HG02885 (cell line): ENCODE measurements around the gene KIFC3.
"Not testable (repeated sequence)": the region's sequence is repeated elsewhere in the genome, so short reads cannot be mapped to it uniquely, and the experiment has no call there.

ENCODE experiments used
- ATAC-seq: cut with Tn5 transposase; IDR thresholded peaks from one replicate; pipeline ENCODE4 v1.9.1; 2021; ENCODE audit warnings: mild to moderate bottlenecking; ENCODE audit not compliant: unreplicated experiment, poor library complexity

Gene KIFC3

GRCh38 chr16:57728336-57729181, 73.7 kb downstream of the KIFC3 start:
- no peak for ATAC-seq

GRCh38 chr16:57727610-57728009, 74.7 kb downstream of the KIFC3 start:
- no peak for ATAC-seq

GRCh38 chr16:57726433-57726947, 75.8 kb downstream of the KIFC3 start:
- ATAC-seq, result no peak

GRCh38 chr16:57725976-57726375, 76.3 kb downstream of the KIFC3 start:
- ATAC-seq, result no peak

GRCh38 chr16:57725554-57725953, 76.7 kb downstream of the KIFC3 start:
- no peak for ATAC-seq

GRCh38 chr16:57725151-57725550, 77.1 kb downstream of the KIFC3 start:
- ATAC-seq, result no peak

GRCh38 chr16:57724531-57724930, 77.8 kb downstream of the KIFC3 start:
- no peak for ATAC-seq

- ATAC-seq, result no peak
These were observed 79.1 kb downstream of the KIFC3 start for GRCh38 chr16:57723170-57723569.

- ATAC-seq, result no peak
These were observed 79.6 kb downstream of the KIFC3 start for GRCh38 chr16:57722651-57723050.

GRCh38 chr16:57722210-57722499, 80.1 kb downstream of the KIFC3 start:
- ATAC-seq, result no peak

GRCh38 chr16:57721356-57722209, 80.7 kb downstream of the KIFC3 start:
- no peak for ATAC-seq

- peak; percentile 45 for ATAC-seq
These were observed 82.1 kb downstream of the KIFC3 start for GRCh38 chr16:57720142-57720575.

GRCh38 chr16:57714047-57714446, 88.2 kb downstream of the KIFC3 start:
- ATAC-seq, result no peak

- no peak for ATAC-seq
These were observed 88.7 kb downstream of the KIFC3 start for GRCh38 chr16:57713596-57713995.

- ATAC-seq, result not testable (repeated sequence)
These were observed 89.7 kb downstream of the KIFC3 start for GRCh38 chr16:57712569-57712968.

GRCh38 chr16:57711993-57712392, 90.3 kb downstream of the KIFC3 start:
- ATAC-seq, result no peak

GRCh38 chr16:57711346-57711745, 90.9 kb downstream of the KIFC3 start:
- no peak for ATAC-seq

- no peak for ATAC-seq
These were observed 92.6 kb downstream of the KIFC3 start for GRCh38 chr16:57709663-57710062.
